Inferior parietal cortex (tissue), 1 donor: Measurements from ENCODE around the gene MLH1.

Experiments used
- DNase-seq: peaks from one replicate; pipeline ENCODE4 v3.0.0-alpha.2; 2016; ENCODE audit errors: extremely low spot score

MLH1 gene

DNA sequence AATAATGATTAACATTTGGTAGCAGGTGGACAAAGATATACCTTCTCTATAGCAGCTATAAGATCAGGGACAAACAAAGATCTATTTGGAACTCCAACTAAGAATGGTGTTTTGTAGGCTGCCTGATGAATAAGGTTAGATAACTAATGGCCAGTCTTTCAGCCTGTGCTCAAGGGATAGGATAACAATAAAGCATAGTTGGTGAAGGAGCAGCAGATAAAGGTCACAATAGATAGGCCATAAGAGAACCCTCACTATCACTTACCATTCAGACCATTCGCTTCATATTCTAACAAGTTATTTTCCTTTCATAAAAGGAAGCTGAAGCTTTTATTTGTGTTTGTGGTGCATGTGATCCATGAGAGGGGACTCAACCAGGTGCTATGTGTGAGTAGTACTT lies 20.2 kb upstream of the MLH1 start:
- no peak for DNase-seq

DNA sequence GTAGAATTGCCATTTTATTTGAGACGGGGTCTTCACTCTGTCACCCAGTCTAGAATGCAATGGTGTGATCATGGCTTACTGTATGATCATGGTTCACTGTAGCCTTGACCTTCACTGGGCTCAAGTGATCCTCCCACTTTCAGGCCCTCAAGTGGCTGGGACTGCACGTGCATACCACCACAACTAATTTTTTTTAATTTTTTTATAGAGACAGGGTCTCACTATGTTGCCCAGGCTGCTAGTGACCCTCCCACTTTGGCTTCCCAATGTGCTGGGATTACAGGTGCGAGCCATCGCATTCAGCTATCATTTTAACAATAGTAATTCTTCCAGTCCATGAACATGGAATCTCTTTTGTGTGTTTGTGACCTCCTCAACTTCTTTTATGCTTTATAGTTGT lies 12.3 kb upstream of the MLH1 start:
- no peak for DNase-seq

GRCh38 chr3:36988356-36988755 lies 5.0 kb upstream of the MLH1 start:
- DNase-seq, result no peak

DNA sequence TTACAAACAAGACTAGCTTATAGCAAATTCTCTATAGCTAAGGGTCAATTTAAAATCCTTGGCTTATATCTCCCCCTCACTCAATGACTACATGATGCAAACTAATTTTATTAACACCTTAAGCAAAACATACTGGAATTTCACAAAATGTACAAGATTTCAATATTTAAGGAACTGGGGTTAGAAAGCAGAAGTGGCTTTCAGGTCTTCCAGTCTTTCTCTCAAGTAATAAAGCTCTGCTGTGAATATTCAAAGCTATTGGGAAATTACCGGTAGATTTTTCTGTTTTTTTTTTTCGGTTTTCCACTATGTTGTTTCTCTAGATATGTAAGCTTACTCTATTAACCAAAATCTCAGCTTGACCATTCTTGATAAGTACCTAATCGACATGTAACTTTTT lies 4.3 kb upstream of the MLH1 start:
- DNase-seq, result no peak

DNA sequence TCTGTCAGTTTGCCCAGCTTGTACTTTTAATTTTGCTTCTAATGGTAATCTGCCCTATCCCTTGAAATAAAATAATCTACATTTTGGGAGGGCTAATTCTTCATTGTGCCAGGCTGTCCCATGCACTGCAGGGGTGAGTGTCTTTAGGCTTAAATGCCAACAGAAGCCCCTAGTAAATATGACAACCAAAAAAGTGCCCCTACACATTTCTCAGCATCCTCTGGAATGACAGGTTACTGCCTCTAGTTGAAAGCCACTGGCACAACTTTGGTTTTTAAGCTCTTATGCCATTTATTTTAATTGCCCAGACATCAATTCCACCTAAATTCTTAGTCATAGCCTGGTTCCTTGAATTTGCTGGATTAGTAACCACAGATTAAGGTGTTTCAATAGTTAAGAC lies 3.8 kb upstream of the MLH1 start:
- no peak for DNase-seq

DNA sequence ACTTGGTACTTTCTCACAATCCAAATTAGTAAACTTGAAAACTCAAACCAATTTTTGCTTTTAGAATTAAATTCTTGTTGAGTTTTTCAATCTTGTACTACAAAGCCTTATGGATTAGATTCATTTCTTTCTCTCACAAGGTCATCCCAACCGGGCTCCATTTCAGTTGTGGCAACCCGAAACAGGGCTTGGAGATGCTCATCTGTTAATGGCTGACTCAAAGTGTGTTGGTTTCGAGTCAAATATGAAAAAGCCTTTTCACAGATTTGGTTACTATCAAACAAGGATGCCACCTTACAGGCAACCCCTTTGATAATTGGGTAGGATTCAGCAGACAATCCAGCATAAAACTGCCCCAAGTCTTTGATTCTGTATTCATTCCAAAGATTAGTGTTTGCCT lies 2.2 kb upstream of the MLH1 start:
- DNase-seq, result no peak

DNA sequence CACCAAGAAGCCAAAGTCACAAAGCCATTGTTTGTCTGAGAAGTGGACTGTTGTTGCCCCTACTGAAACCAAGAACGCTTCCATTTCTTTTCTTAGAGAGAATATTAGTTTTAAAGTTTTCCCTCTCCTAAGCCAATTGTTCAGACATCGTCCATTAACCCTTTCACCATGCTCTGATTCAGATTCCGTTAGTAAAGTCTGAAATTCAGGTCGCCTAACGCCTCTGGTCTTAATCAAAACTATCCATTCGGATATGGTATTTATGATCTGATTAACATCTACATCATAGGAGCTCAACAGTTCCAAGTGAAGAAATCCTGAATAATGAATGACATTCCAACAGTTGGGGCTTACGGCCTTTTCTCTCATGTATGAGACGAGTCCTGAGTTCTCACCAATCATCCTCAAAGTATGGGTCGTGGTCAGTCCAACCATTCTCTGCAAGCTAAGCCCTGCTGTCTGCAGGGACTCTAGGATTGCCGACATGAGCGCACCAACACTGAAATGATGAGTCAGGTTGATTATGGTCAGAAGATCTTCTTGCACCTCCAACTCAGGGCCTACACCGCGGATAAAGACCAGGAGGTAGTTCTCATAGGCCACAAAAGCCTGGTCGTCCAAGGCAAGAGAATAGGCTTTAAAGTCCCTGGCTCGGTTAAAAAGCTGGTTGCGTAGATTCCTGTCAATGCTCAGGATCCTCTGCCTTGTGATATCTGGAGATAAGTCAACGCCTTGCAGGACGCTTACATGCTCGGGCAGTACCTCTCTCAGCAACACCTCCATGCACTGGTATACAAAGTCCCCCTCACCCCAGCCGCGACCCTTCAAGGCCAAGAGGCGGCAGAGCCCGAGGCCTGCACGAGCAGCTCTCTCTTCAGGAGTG lies 1.2 kb upstream of the MLH1 start:
- peak; percentile 60 for DNase-seq

DNA sequence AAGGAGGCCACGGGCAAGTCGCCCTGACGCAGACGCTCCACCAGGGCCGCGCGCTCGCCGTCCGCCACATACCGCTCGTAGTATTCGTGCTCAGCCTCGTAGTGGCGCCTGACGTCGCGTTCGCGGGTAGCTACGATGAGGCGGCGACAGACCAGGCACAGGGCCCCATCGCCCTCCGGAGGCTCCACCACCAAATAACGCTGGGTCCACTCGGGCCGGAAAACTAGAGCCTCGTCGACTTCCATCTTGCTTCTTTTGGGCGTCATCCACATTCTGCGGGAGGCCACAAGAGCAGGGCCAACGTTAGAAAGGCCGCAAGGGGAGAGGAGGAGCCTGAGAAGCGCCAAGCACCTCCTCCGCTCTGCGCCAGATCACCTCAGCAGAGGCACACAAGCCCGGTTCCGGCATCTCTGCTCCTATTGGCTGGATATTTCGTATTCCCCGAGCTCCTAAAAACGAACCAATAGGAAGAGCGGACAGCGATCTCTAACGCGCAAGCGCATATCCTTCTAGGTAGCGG lies 452 bp upstream of the MLH1 start, which contains the start of gene EPM2AIP1:
Gene EPM2AIP1, minus strand, starts transcription at position 326 of the 520 bp plus-strand sequence. Its CDS starts 54 bp downstream, at position 272.
- DNase-seq, result no peak

DNA sequence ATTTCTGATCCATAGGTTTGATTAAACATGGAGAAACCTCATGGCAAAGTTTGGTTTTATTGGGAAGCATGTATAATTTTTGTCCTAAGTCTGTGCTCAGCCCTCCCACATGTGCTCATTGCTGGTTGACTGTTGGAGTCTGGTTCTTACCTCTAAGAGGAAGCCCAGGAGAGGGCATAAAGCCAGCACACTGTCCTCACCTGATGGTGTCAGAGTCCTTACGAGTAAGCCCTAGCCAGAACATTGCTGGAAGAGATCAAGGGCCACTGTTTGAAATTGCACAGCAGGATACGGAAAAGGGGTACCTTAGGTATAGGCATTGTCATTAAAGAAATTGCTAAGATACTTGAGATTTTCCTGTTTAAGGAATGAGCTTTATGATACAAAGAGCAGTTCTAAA lies 21.3 kb downstream of the MLH1 start:
- DNase-seq, result no peak

- no peak for DNase-seq
Observed at GRCh38 chr3:37015642-37016041, 22.3 kb downstream of the MLH1 start.

- no peak for DNase-seq
Observed at GRCh38 chr3:37016903-37017302, 23.6 kb downstream of the MLH1 start.

DNA sequence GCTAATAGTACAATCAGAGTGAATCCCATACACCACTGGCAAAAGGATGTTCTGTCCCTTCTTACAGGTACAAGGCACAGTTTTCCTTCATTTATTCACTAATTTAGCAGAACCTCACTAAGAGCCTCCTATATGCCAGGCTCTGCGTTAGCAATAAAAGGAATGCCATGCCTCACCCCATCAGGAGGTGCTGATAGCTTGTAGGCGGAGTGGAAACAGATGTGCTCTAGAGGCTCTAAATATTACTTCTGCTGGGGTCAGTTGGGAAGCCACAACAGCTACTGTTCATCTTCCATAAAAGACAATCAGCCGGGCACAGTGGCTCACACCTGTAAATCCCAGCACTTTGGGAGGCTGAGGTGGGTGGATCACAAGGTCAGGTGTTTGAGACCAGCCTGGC lies 24.4 kb downstream of the MLH1 start:
- no peak for DNase-seq

DNA sequence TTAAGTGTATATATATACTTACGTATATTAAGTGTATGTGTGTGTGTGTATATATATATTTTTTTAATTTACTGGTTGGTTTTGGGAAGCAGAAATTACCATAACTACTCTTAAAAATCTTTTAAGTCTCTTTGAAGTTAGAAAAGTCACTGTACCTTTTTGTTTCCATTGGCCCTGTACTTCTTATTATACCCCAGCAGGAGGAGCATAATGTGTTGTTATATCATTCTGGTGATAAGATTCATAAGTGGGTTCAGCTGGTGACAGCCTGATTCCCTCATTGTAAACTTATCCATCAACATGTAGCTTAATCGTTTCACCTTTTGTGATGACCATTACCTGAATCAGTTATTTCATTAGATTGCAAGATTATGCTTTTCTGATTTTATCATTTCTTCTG lies 30.8 kb downstream of the MLH1 start:
- DNase-seq, result no peak

- no peak for DNase-seq
Observed at GRCh38 chr3:37024820-37025405, 31.6 kb downstream of the MLH1 start.

DNA sequence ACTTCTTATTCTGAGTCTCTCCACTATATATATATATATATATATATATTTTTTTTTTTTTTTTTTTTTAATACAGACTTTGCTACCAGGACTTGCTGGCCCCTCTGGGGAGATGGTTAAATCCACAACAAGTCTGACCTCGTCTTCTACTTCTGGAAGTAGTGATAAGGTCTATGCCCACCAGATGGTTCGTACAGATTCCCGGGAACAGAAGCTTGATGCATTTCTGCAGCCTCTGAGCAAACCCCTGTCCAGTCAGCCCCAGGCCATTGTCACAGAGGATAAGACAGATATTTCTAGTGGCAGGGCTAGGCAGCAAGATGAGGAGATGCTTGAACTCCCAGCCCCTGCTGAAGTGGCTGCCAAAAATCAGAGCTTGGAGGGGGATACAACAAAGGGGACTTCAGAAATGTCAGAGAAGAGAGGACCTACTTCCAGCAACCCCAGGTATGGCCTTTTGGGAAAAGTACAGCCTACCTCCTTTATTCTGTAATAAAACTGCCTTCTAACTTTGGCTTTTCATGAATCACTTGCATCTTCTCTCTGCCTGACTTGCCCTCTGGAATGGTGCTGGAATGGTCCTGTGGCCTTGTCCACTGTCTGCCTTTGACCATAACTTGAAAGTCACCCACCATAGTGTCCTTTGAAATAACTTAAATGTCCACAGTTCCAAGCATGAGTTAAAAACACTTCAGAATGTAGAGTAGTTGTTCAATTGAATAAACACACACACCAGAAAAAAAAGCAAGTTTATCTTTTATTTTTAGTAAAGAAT lies 32.4 kb downstream of the MLH1 start:
- DNase-seq, result no peak

DNA sequence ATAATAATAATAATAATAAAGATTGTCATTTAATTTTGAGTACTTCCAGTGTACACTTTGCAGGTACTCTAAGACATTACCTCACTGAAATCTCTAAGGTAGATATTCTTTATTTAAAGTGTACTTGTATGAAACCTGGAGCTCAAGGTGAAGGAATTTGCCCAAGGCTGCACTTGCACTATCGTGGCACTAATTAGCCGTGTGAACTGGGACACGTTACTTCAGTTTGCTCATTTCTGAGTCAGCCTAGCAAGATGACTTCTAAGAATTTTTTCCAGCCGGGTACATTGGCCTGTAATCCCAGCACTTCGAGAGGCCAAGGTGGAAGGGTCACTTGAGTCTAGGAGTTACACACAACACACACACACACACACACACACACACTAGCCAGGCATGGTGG lies 33.5 kb downstream of the MLH1 start:
- no peak for DNase-seq

DNA sequence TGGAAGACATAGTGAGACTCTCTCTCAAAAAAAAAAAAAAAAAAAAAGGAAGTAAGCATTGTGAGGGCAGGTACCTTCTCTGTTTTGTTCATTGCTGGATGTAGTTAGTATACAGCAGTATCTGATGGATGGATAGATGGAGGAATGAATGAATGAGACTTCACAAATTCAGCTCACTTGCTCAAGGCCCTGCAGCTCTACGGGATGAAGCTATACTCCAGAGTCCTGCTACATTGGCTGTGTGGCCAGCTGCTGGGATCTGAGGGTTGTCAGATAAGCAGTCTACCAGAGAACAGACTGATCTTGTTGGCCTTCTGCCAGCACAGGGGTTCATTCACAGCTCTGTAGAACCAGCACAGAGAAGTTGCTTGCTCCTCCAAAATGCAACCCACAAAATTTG lies 35.0 kb downstream of the MLH1 start:
- peak; percentile 54 for DNase-seq

- DNase-seq, result no peak
Observed at GRCh38 chr3:37029111-37029510, 35.8 kb downstream of the MLH1 start.

- no peak for DNase-seq
Observed at GRCh38 chr3:37029516-37030163, 36.3 kb downstream of the MLH1 start.

DNA sequence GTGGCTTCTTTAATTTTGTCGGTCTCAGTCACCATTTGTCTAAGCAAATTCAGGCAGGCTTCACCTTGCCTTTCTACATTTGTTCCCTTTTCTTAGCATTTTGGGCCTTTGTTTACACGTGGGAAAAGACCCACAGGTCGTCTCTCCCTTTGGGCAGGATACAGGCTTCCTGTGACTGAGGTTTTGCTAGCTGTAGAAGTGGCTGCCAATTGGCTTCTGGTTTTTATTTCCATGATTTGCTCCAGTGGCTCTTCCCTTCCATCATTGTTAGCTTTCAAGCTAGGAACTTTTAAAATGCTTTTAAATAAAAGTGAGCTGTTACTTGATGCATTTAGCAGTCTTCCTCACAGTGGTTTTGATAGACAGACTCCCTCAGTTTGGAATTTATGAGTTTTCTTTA lies 37.3 kb downstream of the MLH1 start:
- no peak for DNase-seq

DNA sequence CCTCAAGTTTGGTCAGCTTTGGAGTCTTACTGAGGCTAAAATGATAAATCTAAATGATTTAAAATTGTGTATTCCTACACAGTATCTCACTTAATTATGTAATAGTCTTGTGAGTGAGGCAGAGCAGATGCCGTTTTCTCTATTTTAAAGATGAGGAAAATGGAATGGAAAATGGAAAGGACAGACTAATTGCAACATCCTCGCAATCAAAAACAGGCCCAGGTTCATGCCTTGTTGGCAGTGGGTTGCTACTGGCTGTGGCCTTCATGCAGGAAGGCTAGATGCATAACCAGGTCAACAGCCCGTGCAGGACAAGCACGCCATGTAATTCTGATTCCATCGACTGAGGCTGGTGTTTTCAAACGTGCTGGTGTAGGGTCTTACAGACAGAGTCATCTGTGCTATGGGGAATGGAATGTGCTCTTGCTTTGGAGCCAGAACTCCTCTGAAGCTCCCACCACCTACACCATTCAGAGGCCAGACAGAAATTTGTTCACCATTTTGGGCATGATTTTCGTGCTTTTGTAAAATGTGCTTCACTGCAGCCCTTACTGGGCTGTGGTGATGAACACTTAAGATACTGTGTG lies 37.9 kb downstream of the MLH1 start:
- DNase-seq, result no peak

GRCh38 chr3:37032961-37033360 lies 39.6 kb downstream of the MLH1 start:
- DNase-seq, result no peak
